ENCODE data around the gene UST.

The UST gene

GRCh38 chr6:148803979-148804378 lies 57.1 kb downstream of the UST start:
- DNase-seq (ENCODE audit: low spot score), result peak; percentile 35

DNA sequence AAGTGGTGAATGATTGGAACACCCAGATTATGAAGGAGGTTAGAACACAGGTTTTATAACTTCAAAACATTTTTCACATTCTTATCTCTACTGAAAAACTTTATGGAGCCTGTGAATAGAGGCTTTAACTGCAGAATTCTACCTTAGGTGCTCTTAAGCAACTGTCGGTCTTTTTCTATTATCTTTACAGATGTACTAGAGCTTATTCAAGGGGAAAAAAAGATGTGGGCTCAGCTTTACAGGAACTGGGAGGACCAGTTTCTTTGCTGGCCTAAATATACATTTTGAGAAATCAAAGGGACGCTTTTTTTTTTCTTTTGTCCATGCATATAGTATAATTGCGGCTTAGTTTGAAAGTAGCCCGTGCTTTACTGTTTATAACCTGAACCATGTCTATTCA lies 58.9 kb downstream of the UST start:
- DNase-seq (ENCODE audit: low spot score), result no peak

GRCh38 chr6:148807784-148808183 lies 61.0 kb downstream of the UST start:
- DNase-seq (ENCODE audit: low spot score), result no peak

DNA sequence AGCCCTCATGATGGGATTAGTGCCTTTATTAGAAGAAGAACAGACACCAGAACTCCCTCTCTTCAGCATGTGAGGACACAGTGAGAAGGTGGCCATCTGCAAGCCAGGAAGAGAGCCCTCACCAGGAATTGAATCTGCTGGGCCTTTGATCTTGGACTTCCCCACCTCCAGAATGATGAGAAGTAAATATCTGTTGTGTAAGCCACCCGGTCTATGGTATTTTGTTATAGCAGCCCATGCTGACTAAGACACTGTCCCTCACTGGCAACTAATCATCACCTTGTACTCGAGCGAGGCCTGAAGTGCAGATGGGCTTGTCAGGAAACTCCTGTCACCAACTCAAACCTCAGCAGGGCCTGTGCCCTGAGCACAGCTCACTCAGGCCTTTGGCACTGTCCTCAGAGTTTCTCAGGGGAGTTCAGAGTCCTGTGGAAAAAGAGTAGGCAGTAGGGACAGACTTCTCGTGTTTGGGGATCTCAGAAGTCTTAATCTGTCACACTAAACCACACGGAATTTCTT lies 62.0 kb downstream of the UST start:
- no peak for DNase-seq (ENCODE audit: low spot score)

DNA sequence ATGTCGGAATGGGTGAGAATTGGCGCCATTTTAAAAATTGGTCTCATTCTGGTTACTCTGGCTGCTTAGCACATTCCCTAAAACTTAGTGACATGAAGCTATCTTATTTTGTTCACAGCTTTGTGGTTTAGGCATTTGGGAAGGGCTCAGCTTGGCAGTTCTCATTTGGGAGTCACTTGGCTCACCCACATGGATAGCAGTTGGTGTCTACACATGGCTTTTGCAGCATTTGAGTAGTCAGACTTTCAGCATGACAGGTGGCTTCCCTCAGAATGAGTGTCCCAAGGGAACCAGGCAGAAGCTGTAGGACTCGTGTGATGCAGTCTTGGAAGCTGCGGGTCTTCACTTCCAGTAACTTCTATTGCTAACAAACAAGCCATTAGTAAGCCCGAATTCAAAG lies 64.6 kb downstream of the UST start:
- no peak for DNase-seq (ENCODE audit: low spot score)

- no peak for DNase-seq (ENCODE audit: low spot score)
These were observed 67.4 kb downstream of the UST start for GRCh38 chr6:148814082-148814790.

- DNase-seq (ENCODE audit: low spot score), result no peak
These were observed 68.0 kb downstream of the UST start for GRCh38 chr6:148814869-148815268.

- no peak for DNase-seq (ENCODE audit: low spot score)
These were observed 69.3 kb downstream of the UST start for GRCh38 chr6:148816117-148816516.

- DNase-seq (ENCODE audit: low spot score), result no peak
These were observed 70.9 kb downstream of the UST start for GRCh38 chr6:148817689-148818088.

DNA sequence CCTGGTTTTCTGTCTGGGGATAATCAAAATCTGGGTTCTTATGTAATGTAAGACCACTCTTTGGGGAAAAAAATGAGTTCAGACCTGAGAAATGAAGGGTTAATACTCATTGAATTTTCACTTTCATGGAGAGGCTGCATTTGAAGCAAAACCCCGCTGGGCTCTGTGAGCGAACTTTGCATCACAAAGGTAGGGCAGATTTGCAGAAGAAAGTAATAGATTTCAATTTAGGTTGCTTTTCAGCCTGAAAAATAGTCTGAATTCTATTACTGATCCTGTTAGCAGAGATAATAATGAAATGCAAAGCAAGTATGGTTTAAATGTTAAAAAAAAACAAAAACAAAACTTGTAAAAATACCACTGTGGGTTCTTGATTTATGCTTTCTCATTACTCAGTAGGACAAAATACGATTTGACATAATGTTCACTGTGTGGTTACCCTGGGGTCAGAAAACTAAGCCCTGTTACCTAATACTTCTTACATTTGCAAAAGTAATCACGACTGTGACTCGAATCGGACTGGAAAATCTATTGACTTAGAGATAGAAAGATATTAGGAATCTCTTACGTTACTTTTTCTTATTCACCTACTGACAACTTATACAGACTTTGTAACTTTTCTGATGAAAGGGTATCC lies 72.2 kb downstream of the UST start:
- DNase-seq (ENCODE audit: low spot score), result no peak

DNA sequence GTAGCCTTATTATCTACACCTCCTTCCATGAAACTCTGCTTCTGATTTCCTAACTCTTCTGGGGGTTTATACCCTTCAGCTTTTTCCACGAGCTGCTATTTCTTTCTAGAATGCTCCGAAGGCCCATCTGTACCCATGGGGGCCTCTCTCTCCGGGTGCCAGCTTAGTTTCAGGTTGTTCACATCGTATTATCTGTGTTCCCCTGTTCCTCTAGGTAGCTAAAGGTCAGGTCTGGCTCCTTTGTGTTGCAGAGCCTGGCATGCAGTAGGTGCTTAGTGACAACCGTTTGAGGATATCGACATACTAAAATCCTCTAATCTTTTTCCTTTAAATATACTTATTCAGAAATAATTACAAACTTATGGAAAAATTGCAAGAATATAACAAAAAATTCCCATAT lies 73.0 kb downstream of the UST start:
- DNase-seq (ENCODE audit: low spot score), result no peak

DNA sequence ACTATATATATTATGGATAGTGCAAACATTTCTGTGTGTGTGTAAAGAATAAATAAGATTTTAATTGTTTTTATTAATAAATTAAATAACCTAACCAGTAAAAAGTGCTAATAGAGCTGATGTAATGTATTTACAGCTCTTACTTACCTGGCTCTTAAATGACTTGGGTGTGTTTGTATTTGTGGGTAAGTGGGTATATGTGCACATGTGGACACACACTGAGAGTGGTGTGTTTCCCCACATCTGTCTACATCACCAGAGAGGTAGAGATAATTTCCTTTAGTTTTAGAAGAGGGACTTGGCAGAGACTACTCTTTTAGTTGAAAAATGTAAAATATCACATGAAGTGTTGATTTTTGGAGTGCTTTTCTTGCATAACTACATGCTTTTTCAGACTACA lies 76.0 kb downstream of the UST start:
- DNase-seq (ENCODE audit: low spot score), result no peak

GRCh38 chr6:148824291-148824690 lies 77.5 kb downstream of the UST start:
- DNase-seq (ENCODE audit: low spot score), result no peak

- no peak for DNase-seq (ENCODE audit: low spot score)
These were observed 78.1 kb downstream of the UST start for GRCh38 chr6:148824960-148825359.

DNA sequence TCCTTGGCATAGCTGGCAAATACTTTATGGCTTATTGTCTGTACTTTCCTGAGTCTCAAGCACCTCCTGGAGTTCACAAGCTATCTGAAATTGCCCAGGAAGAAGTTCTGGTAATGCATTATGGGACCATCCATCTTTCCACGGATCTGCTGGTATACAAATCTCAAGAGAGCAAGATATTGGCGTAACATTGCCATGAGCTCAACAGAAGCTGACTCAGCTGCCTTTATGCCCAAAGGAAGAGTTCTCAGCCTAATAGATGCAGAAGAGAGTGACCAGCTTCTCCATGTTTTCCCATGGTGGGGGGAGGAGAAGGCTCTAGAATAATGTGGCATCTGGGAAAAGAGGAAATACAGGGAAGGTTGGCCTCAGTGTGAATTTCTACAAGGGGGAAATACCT lies 78.7 kb downstream of the UST start:
- DNase-seq (ENCODE audit: low spot score), result no peak

DNA sequence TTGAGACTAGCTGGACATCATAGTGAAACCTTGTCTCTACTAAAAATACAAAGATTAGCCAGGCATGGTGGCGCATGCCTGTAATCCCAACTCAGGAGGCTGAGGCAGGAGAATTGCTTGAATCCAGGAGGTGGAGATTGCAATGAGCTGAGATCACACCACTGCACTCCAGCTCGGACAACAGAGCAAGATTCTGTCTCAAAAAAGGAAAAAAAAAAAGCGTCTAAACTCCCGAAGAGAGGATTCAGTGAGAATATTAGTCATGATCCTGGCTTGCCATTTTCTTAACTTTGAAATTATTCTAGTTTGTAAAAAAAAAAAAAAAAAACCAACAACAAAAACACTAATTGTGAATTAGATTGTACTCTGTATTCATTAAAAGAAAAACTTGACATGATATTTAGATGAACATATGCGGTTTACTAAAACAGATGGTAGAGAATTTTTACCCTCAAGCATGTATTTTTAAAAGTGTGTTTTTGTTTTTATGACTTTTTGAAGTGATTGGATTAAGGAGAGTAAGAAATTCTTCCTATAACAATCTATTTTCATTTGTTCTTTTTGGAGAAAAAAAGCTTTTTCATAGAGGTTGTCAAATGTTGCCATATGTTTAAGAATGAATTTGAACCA lies 80.7 kb downstream of the UST start:
- no peak for DNase-seq (ENCODE audit: low spot score)

- DNase-seq (ENCODE audit: low spot score), result no peak
These were observed 81.2 kb downstream of the UST start for GRCh38 chr6:148828047-148828446.

GRCh38 chr6:148829415-148830101 lies 82.7 kb downstream of the UST start:
- no peak for DNase-seq (ENCODE audit: low spot score)

GRCh38 chr6:148830614-148831013 lies 83.8 kb downstream of the UST start:
- DNase-seq (ENCODE audit: low spot score), result no peak

DNA sequence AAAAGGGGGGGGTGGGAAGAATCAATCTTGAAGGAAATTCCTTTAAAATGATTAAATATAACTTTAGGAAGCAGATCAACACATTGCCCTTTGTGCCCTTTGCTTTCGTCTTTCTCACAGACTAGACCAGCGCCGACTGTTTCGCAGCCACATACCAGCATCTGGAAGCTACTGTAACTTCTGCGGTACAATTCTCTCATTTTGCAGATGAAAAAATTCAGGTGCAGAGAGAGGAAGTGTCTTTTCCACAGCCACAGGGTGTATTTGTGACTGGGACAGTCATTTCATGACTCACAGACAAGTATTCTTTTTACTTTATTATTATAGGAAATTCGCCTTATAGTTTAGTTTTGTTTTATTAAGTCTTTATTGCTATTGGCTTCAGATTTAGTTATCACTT lies 84.2 kb downstream of the UST start:
- DNase-seq (ENCODE audit: low spot score), result no peak

DNA sequence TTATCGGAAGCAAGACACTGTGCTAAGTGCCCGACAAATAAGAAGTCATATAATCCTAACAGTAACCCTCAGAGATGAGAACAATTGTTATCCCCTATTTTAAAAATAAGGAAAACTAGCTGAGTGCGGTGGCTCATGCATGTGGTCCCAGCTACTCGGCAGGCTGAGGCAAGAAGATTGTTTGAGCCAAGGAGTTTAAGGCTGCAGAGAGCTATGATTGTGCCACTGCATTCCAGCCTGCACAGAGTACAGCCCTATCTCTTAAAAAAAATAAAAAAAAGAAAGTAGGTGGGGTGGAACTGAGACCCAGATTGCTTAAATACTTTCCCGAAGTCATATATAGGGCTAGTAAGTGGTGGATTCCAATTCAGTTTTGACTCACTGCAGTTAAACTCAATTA lies 84.7 kb downstream of the UST start:
- DNase-seq (ENCODE audit: low spot score), result no peak

DNA sequence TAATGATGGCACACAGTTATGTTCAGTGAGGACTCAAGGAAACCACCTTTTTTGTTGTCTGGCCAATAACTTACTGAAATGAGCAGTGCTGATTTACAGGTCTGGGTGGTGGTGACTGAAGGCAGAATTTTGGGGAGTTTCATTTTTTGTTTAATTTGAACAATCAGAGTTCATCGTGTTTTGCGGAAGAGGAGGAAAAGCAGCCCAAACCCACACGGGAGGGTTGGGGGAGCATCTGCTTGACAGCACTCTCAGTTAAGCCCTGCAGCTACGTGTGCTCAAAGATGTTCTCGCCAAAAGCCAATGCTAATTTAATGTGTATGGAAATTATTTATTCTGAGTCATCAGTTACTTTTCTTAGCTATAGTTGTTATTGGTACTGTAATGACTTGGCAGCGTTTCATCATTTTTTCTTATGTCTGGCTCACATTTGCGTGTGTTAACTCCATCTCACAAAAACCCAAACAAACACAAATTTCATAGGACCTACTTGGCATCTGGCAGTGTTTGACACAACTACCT lies 89.2 kb downstream of the UST start:
- DNase-seq (ENCODE audit: low spot score), result peak; percentile 74

DNA sequence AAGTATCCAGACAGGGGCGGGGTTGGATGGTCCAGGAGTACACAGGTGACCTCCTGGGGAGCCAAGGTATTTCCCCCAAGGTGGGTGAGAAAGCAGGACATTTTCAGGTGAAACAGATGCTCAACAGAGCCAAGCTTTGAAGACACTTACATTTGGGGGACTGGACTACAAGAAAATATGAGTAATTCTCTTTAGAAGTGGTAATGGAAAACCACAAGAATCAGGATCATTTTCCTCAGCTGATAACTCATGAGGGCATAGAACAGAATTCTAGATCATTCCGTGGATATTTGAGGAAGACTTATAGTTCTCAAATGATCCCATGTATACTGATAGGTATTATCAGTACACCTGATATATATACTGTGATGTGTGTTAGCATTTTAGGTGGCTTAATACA lies 89.9 kb downstream of the UST start:
- no peak for DNase-seq (ENCODE audit: low spot score)
